PC-9 (cell line): Measurements from ENCODE around the gene CES3.

Experiments
- EZH2 ChIP-seq: fragments of 200-600 bp; sonication (generic); IDR thresholded peaks from 2 replicates; pipeline ENCODE4 v1.8.0; 2017; ENCODE audit warnings: antibody characterized with exemption, low read depth
- TF ChIP-seq, protein P1 (sequence below): fragments of 200-600 bp; sonication (generic); conservative IDR thresholded peaks from 2 replicates; pipeline ENCODE4 v1.6.1; 2017; ENCODE audit warnings: mixed run types, antibody characterized with exemption, mild to moderate bottlenecking, moderate library complexity

GRCh38 chr16:66937725-66938337 is 23.2 kb upstream of the CES3 start:
- TF ChIP-seq EZH2: no peak
- TF ChIP-seq, protein P1, sequence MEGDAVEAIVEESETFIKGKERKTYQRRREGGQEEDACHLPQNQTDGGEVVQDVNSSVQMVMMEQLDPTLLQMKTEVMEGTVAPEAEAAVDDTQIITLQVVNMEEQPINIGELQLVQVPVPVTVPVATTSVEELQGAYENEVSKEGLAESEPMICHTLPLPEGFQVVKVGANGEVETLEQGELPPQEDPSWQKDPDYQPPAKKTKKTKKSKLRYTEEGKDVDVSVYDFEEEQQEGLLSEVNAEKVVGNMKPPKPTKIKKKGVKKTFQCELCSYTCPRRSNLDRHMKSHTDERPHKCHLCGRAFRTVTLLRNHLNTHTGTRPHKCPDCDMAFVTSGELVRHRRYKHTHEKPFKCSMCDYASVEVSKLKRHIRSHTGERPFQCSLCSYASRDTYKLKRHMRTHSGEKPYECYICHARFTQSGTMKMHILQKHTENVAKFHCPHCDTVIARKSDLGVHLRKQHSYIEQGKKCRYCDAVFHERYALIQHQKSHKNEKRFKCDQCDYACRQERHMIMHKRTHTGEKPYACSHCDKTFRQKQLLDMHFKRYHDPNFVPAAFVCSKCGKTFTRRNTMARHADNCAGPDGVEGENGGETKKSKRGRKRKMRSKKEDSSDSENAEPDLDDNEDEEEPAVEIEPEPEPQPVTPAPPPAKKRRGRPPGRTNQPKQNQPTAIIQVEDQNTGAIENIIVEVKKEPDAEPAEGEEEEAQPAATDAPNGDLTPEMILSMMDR: no peak
